Measurements from ENCODE around the gene LRRC4C.

Gene LRRC4C

DNA sequence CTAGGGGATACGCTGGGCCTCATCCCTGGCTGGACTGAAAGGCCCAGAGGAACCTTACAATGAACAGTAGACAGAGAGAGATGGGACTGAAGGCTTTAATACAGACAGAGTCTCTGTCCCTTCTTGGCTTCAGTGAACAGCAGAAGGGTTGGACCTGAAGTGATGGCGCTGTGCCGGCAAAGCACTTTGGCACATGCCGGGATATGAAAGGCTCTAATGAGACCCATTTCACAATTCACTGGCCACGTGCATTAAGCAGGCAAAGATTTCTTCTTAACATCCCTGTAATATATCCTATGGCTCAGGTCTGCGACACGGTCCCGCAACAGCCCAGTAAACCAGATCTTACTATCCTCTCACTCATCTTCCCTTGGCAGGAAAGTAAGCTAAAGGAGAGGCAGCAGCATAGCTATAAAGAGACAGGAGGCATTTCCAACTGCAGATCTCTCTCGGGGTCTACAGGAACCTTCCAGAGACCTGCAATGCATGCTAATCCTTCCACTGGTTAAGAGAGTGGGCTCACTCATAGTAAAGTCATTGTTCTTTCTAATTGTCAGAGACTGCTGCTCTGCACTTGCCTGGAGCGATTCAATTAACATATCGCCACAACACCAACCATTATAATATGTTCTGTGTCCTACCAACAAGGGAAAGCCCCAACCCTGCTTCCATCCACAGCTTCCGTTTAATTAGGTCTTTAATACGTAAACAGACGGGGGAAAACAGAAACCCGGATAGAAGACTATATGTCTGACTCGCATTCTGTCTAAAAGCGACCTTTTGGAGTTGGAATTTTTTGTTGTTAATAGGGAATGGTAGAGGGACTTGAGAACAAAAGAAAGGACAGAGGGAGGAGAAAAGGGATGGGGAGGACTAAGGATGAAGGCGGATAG is 1179.0 kb downstream of the LRRC4C start:
- DNase-seq, result no peak

DNA sequence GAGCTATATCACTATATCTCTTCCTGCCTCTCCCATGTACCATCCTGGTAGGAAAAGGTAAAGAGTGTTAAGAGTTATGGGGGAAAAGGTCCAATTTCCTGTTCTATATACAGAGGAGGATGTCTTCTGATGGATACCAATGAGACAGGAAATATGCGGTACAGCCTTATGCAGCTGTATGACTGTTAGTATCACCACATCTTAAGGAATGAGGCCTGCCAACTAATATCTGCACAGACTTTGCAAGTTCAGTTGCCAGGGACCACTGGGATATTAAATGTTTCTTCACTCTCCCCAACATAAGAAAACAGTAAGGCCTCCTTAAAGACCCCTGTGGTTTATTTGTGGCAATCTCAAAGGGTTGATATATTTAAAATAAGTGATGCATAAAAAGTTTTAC is 1182.5 kb downstream of the LRRC4C start:
- DNase-seq, result no peak

DNA sequence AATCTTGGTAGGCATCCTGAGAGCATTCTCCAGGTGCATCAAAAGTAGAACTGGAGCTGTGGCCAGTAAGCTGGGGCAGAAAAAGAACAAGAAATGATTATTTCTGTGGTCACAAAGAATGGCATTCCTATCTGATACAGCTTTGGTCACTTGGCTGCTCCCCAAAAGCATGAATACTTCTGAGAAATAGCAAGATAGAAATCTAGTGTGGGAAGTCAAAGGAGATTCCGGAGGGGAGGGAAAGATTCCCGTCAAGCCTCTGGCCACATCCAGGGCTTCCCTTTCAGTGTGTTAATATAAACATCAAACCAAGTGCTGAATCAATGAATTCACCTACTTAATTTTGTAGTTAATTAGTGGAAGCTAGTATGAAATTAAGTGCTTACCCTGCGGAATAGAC is 1185.4 kb downstream of the LRRC4C start:
- DNase-seq, result no peak

- DNase-seq, result no peak
Observed at GRCh38 chr11:40273192-40273732, 1186.2 kb downstream of the LRRC4C start.

DNA sequence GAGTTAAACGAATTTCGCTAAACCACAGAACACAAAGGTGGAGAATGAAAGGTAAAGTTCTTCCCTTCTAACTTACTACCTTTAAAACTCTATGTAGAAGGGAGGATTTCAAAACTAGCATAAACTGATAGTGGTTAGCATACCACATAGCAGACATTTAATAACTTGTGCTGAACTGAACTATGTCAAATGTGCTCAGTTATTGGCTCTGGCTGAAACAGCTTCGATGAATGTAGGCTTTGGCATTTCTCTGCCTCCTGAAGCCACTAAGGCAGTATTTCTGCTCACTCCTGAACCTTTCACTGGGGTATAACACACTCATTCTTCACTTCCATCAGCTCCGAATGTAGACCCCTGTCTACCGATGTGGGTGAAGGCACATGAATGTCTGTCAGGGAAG is 1188.1 kb downstream of the LRRC4C start:
- no peak for DNase-seq

- DNase-seq, result no peak
Observed at GRCh38 chr11:40269865-40270264, 1189.6 kb downstream of the LRRC4C start.

DNA sequence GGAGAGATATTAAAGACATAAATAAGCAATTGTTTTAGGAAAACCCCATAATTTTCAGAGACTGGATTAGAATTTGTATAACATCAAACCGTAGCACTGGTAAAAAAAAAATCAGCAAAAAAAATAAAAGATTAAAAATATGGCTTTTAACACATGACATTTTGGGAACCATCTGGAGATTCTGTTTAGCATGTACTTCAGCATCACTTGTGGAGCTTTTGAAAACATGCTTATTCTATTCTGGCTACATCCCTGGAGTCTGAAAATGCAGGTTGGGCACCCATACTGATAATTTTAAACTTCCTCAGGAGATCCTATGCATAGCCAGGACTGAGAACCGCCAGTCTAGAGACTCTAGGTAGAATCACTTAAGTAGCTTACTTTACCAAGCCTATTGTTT is 1190.9 kb downstream of the LRRC4C start:
- DNase-seq, result no peak

- no peak for DNase-seq
Observed at GRCh38 chr11:40255457-40255856, 1204.0 kb downstream of the LRRC4C start.

DNA sequence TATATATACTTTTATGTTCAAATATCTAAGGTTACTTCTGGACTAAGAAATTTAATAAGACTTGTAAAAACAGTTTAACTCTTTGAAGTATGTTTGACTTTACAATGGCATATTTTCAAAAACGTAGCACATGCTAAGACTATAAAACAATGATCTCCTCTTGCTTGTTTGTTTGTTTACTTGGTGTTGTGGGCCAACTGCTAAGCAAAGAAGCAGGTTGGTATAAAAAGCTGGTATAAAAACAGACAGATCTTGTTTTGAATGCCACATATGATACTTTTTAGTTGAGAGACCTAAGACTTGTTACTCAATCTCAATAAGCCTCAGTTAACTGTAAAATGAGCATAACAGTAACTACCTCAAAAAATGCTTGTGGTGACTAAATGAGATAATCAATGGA is 1206.3 kb downstream of the LRRC4C start:
- DNase-seq, result no peak

GRCh38 chr11:40252236-40252635 is 1207.2 kb downstream of the LRRC4C start:
- no peak for DNase-seq

DNA sequence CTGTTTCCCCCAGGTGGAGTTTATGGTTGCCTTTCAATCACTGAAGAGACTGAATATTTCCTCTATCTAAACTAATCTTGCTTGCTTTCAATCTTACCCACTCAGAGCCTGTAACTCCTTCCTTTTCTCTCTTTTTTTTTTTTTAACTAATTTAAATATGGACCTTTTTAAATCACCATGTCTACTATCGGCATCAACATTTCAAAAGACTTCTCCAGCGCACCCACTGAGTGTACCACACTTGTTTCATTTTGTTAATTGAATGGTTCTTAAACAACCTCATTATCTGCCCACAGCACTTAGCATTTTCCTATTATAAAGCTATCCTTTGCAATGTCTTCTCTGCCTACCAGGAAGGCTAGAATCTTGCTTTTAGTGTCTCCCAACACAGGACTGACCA is 1212.5 kb downstream of the LRRC4C start:
- no peak for DNase-seq

DNA sequence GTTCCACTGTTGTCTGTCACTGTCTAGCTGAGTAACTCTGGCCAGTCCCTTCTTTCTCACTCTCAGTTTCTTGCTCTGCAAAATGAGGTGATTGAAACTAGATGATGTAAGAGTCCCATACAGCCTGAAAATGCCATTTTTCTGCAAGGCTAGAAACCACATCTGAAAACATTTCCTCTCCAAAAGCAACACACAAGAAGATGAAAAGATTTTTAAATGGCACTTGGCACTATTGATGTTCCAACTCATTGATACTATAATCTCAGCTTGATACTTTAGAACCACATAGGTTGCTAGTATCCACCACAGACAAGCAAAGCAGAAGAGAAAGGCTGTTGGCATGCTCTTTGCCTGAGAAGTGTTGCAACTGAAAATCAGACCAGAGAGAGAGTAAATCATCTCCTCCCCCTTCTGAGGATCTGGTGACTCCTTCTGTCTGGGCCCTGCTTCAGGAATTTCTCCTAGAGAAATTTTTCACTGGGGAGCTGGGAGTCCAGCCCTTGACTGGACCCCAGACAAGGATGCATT is 1217.9 kb downstream of the LRRC4C start:
- no peak for DNase-seq

- DNase-seq, result no peak
Observed at GRCh38 chr11:40240284-40240683, 1219.2 kb downstream of the LRRC4C start.

DNA sequence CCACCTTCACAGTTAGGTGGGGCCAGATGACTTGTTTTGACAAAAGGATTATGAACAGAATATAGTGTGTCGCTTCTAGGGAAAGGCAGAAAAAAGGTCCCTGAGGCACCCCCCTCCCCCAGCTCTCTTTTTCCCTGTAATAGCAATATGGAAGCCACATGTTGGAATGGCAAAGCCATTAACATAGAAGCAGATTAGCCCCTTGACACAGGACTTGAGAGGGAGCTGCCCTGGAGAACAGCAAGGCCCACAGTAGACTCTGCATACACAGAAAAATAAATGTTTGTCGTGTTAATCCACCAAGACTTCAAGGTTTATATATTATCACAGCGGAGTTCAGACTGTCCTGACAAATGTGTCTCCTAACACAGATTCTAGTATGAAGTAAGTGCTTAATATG is 1222.9 kb downstream of the LRRC4C start:
- DNase-seq, result no peak

GRCh38 chr11:40235841-40236240 is 1223.6 kb downstream of the LRRC4C start:
- no peak for DNase-seq

DNA sequence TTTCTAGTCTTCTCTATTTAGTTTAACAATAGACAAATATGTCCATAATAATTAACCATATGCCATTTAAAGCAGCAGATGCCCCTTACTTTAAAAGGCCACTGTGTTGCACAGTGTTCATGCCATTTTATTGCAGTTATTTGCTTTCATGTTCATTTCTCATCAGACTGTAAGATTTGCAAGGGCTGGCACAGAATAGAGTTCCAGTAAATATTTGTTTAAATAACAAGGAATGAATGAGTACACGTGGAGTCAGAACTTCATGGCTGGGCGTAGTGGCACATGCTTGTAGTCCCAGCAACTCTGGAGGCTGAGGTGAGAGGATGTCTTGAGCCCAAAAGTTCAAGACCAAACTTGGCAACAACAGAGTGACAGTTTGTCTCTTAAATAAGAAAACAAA is 1228.6 kb downstream of the LRRC4C start:
- no peak for DNase-seq

DNA sequence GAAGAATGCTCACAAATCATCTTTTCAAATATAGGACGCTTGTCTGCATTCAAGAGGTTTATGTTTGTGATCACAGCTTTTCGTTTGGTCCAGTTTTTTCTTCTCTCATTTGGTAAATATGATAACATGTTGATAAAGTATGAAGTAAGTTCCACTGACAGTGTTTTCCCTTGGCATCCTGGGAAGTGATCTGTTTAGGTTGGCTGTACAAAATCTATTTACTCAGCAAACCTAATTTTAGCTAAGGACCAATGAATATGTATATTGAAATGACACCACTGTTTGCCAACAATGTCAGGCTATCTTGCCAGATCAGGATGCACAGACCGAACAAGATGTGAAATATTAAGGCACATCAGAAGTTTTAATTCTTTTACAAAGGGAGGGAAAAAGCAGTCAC is 1230.8 kb downstream of the LRRC4C start:
- DNase-seq, result no peak

- no peak for DNase-seq
Observed at GRCh38 chr11:40227730-40228129, 1231.7 kb downstream of the LRRC4C start.

DNA sequence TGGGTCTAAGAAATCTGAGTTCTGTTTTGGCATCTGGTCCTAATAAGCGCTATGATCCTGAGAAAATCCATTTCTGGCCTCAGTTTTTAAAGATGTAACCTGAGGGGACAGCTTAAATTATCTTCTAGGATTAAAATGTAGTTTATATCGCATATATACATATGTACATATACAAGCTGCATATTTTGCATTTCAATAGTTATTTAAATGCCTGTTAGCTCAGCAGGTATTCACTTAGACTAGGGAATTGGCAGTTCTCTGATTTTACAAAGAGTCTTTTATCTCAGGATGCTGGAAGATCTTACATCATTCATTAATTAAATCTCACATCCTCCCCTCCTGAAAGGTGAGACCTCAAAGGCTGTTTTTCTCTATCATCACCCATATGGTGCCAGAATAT is 1232.8 kb downstream of the LRRC4C start:
- no peak for DNase-seq

DNA sequence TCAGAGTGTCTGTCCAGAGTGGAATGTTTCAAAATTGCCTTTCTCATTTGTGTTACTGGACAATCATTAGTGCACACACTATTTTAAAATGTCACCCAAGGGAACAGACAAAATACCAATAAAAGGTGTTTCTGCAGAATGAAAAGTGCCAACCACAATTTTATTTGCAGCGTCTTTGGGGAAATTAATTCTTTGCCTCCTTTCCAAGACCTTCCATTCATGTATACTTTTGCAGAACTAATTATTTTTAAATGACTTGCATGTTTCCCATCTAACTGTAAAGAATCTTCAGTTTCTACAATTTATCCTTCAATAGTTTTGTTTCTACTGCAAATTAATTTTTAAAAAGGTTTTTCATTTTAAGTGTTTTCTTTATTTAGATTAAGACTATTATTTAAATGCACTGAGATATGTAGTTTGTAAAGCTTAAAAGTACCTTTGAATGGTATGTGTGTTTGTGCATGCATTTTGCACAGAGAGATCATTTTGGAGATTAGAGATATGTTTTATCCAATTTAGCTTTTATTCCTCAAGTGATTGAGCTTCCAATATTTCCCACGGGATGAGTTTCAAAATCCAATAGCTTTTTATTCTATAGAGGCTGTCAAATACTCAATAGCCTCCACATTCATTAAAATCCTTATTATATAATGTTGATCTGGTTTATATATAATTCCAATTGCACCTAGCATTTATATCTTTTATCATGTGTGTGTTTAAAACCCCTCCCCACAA is 1235.7 kb downstream of the LRRC4C start:
- DNase-seq, result no peak

- no peak for DNase-seq
Observed at GRCh38 chr11:40219401-40219800, 1240.1 kb downstream of the LRRC4C start.

- no peak for DNase-seq
Observed at GRCh38 chr11:40215556-40215955, 1243.9 kb downstream of the LRRC4C start.

DNA sequence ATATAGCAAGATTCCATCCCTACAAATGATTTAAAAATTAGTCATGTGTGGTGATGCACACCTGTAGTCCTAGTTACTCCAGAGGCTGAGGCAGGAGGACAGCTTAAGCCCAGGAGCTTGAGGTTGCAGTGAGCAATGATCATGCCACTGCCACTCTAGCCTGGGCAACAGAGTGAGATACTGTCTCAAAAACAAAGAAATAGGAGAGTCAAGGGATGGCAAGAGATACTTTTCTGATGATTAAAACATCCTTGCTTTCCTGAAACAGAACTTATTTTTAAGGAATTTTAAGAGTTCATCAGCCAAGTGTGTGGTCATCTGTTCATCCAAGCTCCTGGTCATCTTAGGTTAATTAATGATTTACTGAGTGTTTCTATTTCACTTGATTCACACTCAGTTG is 1252.0 kb downstream of the LRRC4C start:
- DNase-seq, result no peak

DNA sequence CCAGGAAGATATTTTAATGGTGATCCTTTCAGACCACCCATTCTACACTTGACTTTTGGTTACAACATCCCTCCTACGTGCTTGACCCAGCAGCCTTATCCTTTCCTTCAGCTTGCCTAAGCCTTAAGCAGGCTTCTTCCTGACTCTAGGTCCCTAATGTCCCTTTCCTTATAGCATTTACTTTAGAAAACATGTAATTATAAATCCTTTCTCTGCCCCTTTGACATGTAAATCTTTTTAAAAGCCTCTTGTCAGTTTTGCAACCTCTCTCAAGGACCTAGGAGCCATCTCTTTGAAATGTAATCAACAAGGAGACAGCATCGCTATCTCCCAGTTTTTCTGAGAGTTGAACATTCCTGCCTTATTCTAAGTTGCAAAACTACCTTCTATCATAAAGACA is 1255.2 kb downstream of the LRRC4C start:
- no peak for DNase-seq
